ENCODE data around the gene CIZ1.

The CIZ1 gene

DNA sequence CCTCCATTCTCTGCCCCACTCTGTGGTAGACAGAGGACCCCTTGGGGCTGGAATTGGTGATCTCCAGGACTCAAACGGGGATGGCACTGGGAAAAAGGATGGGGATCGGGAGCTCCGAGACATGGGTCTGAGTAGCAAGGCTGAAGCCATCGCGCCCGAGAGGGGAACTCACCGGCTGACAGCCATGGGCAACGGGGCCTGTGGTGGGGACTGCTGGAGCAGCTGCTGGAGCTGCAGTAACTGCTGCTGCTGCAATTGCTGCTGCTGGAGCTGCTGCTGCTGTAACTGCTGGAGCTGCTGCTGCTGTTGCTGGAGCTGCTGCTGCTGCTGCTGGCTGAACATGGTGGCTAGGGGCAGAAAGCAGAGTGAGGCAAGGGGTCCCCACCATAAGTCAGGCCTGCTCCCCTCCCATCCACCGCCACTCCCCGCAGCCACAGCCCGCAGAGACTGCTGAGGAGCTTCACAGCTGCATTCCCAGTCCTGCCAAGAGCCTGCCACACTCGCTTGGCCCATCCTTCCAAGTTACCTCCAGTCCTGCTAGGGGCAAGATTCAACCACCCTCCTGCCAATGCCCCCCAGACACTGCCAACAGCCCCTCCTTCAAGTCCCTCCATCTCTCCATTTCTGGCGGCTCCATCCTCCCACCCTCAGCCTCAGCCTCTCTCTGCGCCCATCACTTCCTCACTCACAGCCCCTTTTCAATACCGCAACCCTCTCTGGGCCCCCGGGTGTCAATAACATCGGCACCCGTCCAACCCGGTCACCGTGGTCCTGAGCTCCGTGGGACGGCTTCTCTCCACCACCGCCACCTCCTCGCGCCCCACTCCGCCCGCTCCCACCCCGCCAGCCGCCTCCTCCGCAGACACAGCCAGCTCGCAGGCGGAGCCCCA is 611 bp downstream of the CIZ1 start:
- DNase-seq: no peak

DNA sequence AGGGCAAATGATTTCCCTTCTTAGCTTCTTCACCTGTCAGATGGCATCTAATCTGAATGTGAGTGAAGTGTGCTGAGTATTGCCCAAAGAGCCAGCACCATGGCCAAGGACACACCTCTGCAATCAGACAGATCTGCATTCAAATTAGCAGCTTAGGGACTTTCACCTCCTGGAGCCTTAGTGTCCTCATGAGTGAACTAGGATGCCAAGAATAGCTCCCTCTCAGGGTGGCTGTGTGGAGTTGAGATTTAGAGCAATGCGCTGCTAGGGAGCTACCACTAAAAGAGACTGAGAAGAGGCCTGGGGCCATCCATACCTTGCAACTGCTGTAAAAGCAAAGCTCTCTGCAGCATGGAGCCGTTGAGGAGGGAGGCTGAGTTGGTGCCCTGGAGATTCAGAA is 1.4 kb downstream of the CIZ1 start:
- DNase-seq: no peak

- no peak for DNase-seq
These were observed 3.2 kb downstream of the CIZ1 start for GRCh38 chr9:128188209-128188608.

DNA sequence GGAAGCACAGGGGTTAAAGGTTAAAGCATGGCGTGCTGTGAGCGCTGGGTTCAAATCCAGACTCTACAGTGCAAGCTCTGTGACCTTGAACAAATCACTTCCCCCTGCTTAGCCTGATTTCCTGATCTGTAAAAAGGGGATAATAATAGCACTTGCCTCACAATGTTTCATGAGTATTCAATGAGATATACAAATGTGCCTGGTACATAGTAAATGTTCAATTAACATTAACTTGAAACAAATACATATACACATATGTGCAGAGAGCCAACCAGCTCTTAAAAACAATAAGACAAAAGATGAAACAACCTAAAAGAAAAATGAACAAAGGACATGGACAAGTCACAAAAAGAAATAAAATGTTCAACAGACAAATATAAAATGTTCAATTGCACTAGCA is 4.0 kb downstream of the CIZ1 start:
- no peak for DNase-seq

DNA sequence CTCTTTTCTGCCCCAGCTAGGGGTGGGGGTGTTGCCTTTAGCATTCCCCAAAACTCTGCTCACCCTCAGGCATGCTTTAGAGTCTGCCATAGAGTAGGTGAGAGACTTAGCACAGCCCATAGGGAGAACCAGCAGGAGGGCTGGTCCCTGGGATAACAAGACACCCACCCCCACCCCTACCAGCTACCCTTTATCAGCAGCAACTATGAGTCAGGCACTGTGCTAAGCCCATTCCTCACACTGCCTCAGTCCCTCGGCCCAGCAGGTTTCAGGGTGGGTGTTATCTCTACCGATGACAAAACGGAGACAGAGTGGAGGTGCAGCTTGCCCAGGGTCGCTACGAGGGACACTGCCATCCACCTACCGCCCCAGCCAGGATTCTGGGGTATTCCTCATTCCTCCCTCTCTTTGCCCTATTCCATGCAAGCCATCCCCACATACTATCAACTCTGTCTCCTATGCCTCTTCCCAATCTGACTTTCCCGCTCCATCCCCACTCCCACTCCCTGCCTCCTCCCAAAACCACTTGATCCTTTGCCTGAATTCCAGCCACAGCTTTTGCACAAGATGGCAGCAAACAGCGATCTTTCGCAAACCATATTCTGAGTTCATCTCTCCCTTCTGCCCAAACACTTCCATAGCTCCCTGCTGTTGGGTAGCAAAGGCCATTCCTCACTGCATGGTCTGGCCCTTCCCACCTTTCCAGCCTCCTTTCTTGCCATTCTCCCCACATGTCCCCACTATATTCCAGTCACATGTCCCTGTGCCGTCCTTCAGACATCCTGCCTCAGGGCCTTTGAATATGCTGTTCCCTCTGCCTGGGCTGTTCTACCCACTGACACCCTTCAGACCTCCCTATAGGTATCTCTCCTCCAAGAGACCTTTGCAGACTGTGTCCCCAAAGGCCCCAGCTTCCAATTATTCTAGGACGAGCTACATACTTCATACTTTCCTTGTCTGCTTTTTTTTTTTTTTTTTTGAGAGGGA is 5.1 kb downstream of the CIZ1 start:
- no peak for DNase-seq

DNA sequence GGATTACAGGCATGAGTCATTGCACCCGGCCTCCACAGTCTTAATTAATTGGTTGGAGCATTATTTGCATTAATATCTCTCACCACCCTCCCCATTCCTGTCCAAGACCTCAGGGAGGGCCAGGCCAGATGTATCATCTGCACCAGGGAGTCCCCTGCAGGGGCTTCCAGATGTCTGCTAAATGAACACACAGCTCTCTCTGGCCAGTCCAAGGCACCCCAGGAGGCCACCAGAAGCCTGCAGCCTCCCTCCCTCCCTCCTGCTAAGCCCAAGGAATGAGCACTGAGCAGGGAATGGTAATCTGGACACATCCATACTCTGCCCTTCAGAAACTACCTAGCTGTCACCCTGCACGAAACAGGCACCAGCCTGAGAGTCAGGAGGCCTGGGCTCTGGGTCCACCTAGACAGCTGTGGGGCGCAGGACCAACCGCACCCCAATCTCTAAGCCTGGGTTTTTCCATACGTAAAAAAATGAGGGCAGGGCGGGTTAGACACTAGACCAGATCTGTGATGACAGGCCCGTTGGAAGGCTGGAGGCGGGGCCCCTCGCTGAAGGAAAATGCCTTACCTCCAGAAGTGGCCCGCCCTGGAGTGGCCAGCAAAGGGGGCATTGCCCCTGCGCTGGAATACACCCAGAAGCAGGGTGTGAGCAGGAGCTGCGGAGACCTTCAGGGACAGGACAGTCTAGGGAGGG is 8.3 kb downstream of the CIZ1 start:
- DNase-seq: no peak

DNA sequence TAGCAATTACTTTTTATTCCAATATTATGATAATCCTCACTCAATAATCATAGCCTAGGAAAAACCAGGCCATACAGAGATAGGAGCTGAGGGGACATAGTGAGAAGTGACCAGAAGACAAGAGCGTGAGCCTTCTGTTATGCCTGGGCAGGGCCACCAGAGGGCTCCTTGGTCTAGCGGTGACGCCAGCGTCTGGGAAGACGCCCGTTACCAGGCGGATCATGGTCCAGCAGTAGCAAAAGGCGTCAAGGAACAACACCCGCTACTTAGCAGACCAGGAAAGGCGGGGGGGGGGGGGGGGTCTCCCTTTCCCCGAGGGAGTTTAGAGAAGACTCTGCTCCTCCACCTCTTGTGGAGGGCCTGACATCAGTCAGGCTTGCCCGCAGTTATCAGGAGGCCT is 9.9 kb downstream of the CIZ1 start:
- peak; percentile 44 for DNase-seq

DNA sequence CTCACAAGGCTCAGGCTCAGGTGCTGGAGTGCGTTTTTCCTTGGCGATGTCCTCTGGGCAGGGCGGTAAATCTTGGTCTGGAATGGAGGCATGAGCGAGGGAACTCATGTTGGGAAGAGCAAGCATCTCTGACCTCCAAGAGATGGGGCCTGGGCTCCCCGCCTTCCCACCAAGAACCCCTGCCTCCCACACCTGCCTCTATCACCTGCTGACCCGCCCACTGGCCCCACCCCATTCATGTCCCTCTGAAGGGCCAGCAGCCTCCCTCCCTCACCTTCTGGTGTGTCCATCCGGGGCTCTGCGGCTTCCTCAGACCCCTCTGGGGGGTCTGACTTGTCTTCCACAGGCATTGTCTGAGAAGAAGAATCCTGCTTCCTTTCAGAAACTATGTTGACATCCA is 10.9 kb downstream of the CIZ1 start:
- no peak for DNase-seq

DNA sequence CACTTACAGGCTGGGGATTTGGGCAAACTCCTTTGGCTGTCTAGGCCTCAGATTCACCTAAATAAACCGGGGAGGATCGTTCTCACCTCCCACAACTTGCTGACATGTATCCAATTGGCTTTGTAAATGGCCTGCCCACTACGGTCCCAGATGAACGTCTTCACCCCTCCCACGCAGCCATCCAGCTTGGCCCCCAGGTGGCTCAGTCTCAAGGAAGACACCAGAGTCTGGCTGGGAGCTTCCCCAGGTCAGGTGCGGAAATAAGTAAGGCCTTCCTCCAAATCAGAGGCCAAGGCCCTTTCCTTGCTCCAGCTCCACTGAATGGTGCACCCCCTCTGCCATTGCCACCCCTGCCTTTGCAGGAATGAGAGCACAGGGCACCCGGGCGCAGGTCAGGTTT is 11.4 kb downstream of the CIZ1 start:
- no peak for DNase-seq

GRCh38 chr9:128178806-128179431 is 12.5 kb downstream of the CIZ1 start:
- no peak for DNase-seq

GRCh38 chr9:128175726-128176125 is 15.6 kb downstream of the CIZ1 start:
- no peak for DNase-seq

- DNase-seq: peak; percentile 18
These were observed 16.2 kb downstream of the CIZ1 start for GRCh38 chr9:128175102-128175563.

DNA sequence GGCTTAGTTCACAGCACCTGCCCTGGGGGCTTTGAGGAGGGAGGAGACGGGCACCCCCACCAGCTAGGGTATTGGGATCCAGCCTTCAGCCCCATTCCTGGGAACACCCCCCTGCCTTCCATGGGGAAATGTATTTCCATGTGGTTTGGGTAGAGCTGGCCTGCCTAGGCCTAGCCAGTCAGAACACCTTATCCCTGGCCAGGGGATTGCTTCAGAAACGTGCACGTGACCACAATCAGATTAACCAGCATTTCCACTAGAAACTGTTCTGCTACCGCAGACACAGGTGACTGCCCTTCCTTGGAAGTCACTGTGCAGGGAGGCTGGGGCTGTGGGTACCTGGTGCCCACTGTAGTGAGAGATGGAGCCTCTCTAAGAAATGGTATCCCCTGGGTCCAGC is 17.3 kb downstream of the CIZ1 start:
- no peak for DNase-seq

DNA sequence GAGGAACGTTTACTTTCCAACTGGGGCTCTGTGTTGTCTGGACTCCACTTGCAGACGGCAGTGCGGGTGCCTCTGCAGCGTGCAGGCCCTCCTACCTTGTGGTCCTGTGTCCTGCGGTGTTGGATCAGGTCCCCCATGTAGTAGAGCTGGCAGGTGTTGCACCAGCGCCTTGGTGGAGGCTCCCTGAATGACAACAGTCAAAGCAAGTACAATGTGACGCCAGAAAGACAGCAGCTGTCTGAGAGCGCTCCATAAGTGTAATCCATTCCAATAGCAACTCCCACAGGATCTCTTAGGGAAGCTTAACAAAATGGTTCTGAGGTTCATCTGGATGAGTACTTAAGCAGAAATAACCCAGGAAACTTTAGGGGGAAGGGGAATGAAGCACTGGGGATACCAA is 21.4 kb downstream of the CIZ1 start:
- DNase-seq: no peak

- no peak for DNase-seq
These were observed 21.9 kb downstream of the CIZ1 start for GRCh38 chr9:128169492-128169891.

GRCh38 chr9:128168731-128169308 is 22.6 kb downstream of the CIZ1 start:
- DNase-seq: peak; percentile 29

DNA sequence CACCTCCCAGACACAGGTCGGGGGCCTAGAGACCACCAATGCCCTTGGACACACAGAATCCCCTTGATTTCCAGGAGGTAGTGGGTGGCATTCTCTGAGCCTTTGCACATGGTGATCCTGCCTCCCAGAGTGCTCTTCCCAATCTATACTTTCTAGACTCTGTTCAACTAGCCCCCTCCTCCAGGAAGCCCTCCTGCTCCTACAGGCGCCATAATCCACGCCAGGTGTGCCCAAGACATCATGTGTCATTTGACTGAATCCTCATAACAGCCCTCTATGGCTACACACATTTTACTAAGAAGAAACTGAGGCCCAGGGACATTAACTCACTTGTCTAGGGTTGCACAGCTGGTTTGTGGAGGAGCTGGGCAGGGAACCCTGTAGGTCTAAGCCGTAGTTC is 24.2 kb downstream of the CIZ1 start:
- DNase-seq: no peak

DNA sequence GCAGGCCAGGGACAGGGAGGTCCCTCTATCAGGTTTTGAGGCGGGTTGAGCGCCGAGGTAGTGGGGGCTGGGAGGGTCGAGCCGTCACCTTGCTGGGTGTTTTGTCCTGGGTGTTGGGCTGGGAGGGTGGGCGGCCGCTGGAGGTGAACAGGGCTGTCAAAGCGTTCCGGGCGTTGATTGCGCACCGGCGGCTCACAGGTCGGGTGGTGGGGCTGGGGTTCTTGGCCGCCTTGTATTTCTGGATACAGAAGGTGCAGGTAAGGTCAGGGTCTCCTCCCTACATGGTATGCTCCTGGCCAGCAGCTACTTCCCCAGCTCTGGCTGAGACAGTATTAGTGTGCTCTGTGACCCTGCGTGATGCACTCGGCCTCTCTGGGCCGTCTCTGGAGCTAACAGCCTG is 25.2 kb downstream of the CIZ1 start:
- no peak for DNase-seq

- DNase-seq: no peak
These were observed 27.0 kb downstream of the CIZ1 start for GRCh38 chr9:128164307-128164885.

- no peak for DNase-seq
These were observed 27.7 kb downstream of the CIZ1 start for GRCh38 chr9:128163523-128164306.

Measured in fibroblast of skin of back (primary cell).